ENCODE data around the gene DLK2.
"Not testable (repeated sequence)": the region's sequence is repeated elsewhere in the genome, so short reads cannot be mapped to it uniquely, and the experiment has no call there.

The DLK2 gene

GRCh38 chr6:43451939-43452338, 3.4 kb downstream of the DLK2 start:
- no peak for DNase-seq

GRCh38 chr6:43451348-43451747, 4.0 kb downstream of the DLK2 start:
- DNase-seq, result no peak

- no peak for DNase-seq
Measured at GRCh38 chr6:43450699-43451131, 4.6 kb downstream of the DLK2 start.

- no peak for DNase-seq
Measured at GRCh38 chr6:43448916-43449315, 6.4 kb downstream of the DLK2 start.

GRCh38 chr6:43447604-43448003, 7.7 kb downstream of the DLK2 start:
- DNase-seq, result no peak

GRCh38 chr6:43445576-43445975, 9.8 kb downstream of the DLK2 start:
- DNase-seq, result no peak

GRCh38 chr6:43444582-43444981, 10.8 kb downstream of the DLK2 start:
- DNase-seq, result no peak

GRCh38 chr6:43444036-43444435, 11.3 kb downstream of the DLK2 start:
- DNase-seq, result no peak

- DNase-seq, result no peak
Measured at GRCh38 chr6:43442935-43443334, 12.4 kb downstream of the DLK2 start.

- no peak for DNase-seq
Measured at GRCh38 chr6:43437700-43438099, 17.6 kb downstream of the DLK2 start.

GRCh38 chr6:43436577-43437282, 18.6 kb downstream of the DLK2 start:
- DNase-seq, result no peak

- DNase-seq, result no peak
Measured at GRCh38 chr6:43435682-43436437, 19.5 kb downstream of the DLK2 start.

GRCh38 chr6:43434943-43435342, 20.4 kb downstream of the DLK2 start:
- no peak for DNase-seq

- no peak for DNase-seq
Measured at GRCh38 chr6:43434001-43434840, 21.1 kb downstream of the DLK2 start.

GRCh38 chr6:43433148-43433547, 22.2 kb downstream of the DLK2 start:
- no peak for DNase-seq

GRCh38 chr6:43432009-43432945, 23.1 kb downstream of the DLK2 start:
- DNase-seq, result no peak

GRCh38 chr6:43428874-43429273, 26.5 kb downstream of the DLK2 start:
- no peak for DNase-seq

- no peak for DNase-seq
Measured at GRCh38 chr6:43428112-43428570, 27.2 kb downstream of the DLK2 start.

- peak; percentile 95 for DNase-seq
Measured at GRCh38 chr6:43427406-43428111, 27.8 kb downstream of the DLK2 start, which contains the start of gene ABCC10. ABCC10 (plus strand) TSS chr6:43427541; CDS start chr6:43427979, 438 bp downstream.

GRCh38 chr6:43426928-43427405, 28.4 kb downstream of the DLK2 start:
- DNase-seq, result no peak

- not testable (repeated sequence) for DNase-seq
Measured at GRCh38 chr6:43425083-43425482, 30.3 kb downstream of the DLK2 start.

All from CD4-positive, alpha-beta T cell treated with Interleukin-4 for 4 hours (primary cell).